GM12878 (cell line): ENCODE measurements around the gene SPEM2. TPM values are rescaled to one million over a fixed set of nuclear protein-coding genes. Genes with fewer than 3 reads are reported as not detected.

Experiments used
- ATAC-seq: fragments of 200-7000 bp; cut with Tn5 transposase; 3 replicates; pipeline ENCODE4 v1.9.1; 2020; ENCODE audit warnings: mild to moderate bottlenecking, moderate library complexity
- BruUV-seq: library from RNA; stranded (reverse); fragments of 400-500 nt; replicated peaks from 2 replicates; lab custom pipeline; 2021; lab: Mats Ljungman, UMichigan
- CTCF ChIA-PET: fragments of 300-600 bp; sonication (Branson Sonifier 250); formaldehyde crosslinking; extraction: SDS; loops from one replicate; lab custom pipeline; 2021; ENCODE audit warnings: inconsistent platforms; lab: Yijun Ruan, JAX
- POLR2A ChIA-PET: fragments of 350-600 bp; formaldehyde crosslinking; extraction: SDS; loops from one replicate; lab custom pipeline; 2021; ENCODE audit warnings: inconsistent platforms; lab: Charles Lee
- RAD21 ChIA-PET: fragments of 300-600 bp; sonication (Branson Sonifier 250); formaldehyde crosslinking; loops from one replicate; lab custom pipeline; 2023; ENCODE audit warnings: antibody characterized with exemption; ENCODE audit not compliant: unreplicated experiment; lab: Charles Lee
- SMC1A ChIA-PET: fragments of 300-600 bp; sonication (Branson Sonifier 250); formaldehyde crosslinking; loops from one replicate; lab custom pipeline; 2023; ENCODE audit not compliant: unreplicated experiment, uncharacterized antibody; lab: Charles Lee
- DNase-seq: peaks from one replicate; pipeline ENCODE4 v3.0.0-alpha.2; 2011; ENCODE audit warnings: low read depth, low spot score
- FAIRE-seq: peaks from 3 replicates; lab custom pipeline; 2011; peaks lifted over from hg19 to GRCh38; lab: Jason Lieb, UNC
- H2AFZ ChIP-seq: 2 replicates; pipeline ENCODE4 v1.6.0; 2011; ENCODE audit warnings: low read depth, low read length, control low read depth; ENCODE audit not compliant: control insufficient read depth
- H3K27ac ChIP-seq: 2 replicates; pipeline ENCODE4 v1.5.1; 2011; ENCODE audit warnings: control low read depth; ENCODE audit not compliant: control insufficient read depth, insufficient read depth
- H3K27me3 ChIP-seq, 2 experiments: replicated peaks in 1 of 2; 2 replicates each; pipeline versions ENCODE4 v1.6.0 to v1.6.1; 2011; ENCODE audit warnings: low read length in 1 of 2; ENCODE audit not compliant: control insufficient read depth in 2 of 2, insufficient read depth in 2 of 2
- H3K36me3 ChIP-seq, 2 experiments: 2 replicates each; pipeline ENCODE4 v1.5.1; 2011; ENCODE audit warnings: low read length in 1 of 2; ENCODE audit not compliant: control insufficient read depth in 2 of 2, insufficient read depth in 2 of 2
- H3K4me1 ChIP-seq: 2 replicates; pipeline ENCODE4 v1.6.1; 2011; ENCODE audit warnings: mild to moderate bottlenecking, low read length, moderate library complexity, mixed read lengths; ENCODE audit not compliant: control insufficient read depth, insufficient read depth
- H3K4me2 ChIP-seq: 2 replicates; pipeline ENCODE4 v1.6.0; 2011; ENCODE audit warnings: control low read depth; ENCODE audit not compliant: control insufficient read depth, insufficient read depth
- H3K4me3 ChIP-seq: fragments of 200-600 bp; sonication (generic); 2 replicates; pipeline ENCODE4 v1.5.1; 2016
- H3K79me2 ChIP-seq: 2 replicates; pipeline ENCODE4 v1.6.0; 2011; ENCODE audit warnings: low read length; ENCODE audit not compliant: control insufficient read depth, insufficient read depth
- H3K9ac ChIP-seq: 2 replicates; pipeline ENCODE4 v1.8.0; 2011; ENCODE audit warnings: low read length, control low read depth, mixed read lengths; ENCODE audit not compliant: control insufficient read depth, insufficient read depth
- H3K9me3 ChIP-seq: replicated peaks from 3 replicates; pipeline ENCODE4 v1.5.1; 2011; ENCODE audit warnings: mild to moderate bottlenecking, low read length; ENCODE audit not compliant: control insufficient read depth, insufficient read depth
- H4K20me1 ChIP-seq: 2 replicates; pipeline ENCODE4 v1.6.0; 2011; ENCODE audit not compliant: control insufficient read depth, insufficient read depth
- CEBPB ChIP-seq, 2 experiments: fragments of 150-350 bp in 1 of 2; IDR thresholded peaks; 2 replicates each; pipeline ENCODE4 v1.6.1; 2012 to 2014; ENCODE audit warnings: low read depth in 2 of 2, low read length in 2 of 2, borderline replicate concordance in 1 of 2, inconsistent platforms in 1 of 2
- CHD1 ChIP-seq: IDR thresholded peaks from 2 replicates; pipeline ENCODE4 v1.6.1; 2012; ENCODE audit warnings: low read depth, low read length, improper control_type of control experiment
- EZH2 ChIP-seq: IDR thresholded peaks from 2 replicates; pipeline ENCODE4 v1.6.1; 2012; ENCODE audit warnings: low read depth, mild to moderate bottlenecking, control low read depth, inconsistent platforms, low read length, borderline replicate concordance; ENCODE audit not compliant: control insufficient read depth
- IRF4 ChIP-seq: IDR thresholded peaks from 2 replicates; pipeline ENCODE4 v1.6.1; 2011; ENCODE audit warnings: low read depth, low read length
- LARP7 ChIP-seq: fragments of 450-650 bp; IDR thresholded peaks from 2 replicates; pipeline ENCODE4 v1.6.1; 2017; ENCODE audit warnings: mild to moderate bottlenecking
- NFXL1 ChIP-seq: fragments of 450-650 bp; IDR thresholded peaks from 2 replicates; pipeline ENCODE4 v1.6.1; 2017; ENCODE audit warnings: antibody characterized with exemption, mild to moderate bottlenecking, borderline replicate concordance
- NR2C1 ChIP-seq: fragments of 450-650 bp; IDR thresholded peaks from 2 replicates; pipeline ENCODE4 v1.6.1; 2017; ENCODE audit warnings: antibody characterized with exemption, mild to moderate bottlenecking, moderate library complexity
- RFX5 ChIP-seq: IDR thresholded peaks from 2 replicates; pipeline ENCODE4 v1.6.1; 2011; ENCODE audit warnings: low read depth, low read length, improper control_type of control experiment
- ZNF622 ChIP-seq: fragments of 450-650 bp; IDR thresholded peaks from 2 replicates; pipeline ENCODE4 v1.6.1; 2017; ENCODE audit warnings: mild to moderate bottlenecking, inconsistent platforms
- WGBS: methylation state at CpG from one replicate; pipeline ENCODE4 v1.1.6; 2016; ENCODE audit warnings: low lambda C conversion rate; ENCODE audit not compliant: insufficient replicate concordance, insufficient coverage; ENCODE audit errors: missing lambda C conversion rate; 5-methylcytosine and 5-hydroxymethylcytosine counted together
- in situ Hi-C: fragments of 300-500 bp; cut with MboI; formaldehyde crosslinking; loops from 9 replicates; pipeline ENCODE4 v1.14.3; 2018; ENCODE audit warnings: mixed read lengths
- intact Hi-C: fragments of 100-400 bp; cut with micrococcal nuclease; formaldehyde crosslinking; loops from one replicate; pipeline ENCODE4 v1.14.2; 2022; ENCODE audit not compliant: unreplicated experiment
- polyA plus RNA-seq, 11 experiments: library from polyadenylated mRNA; depleted of rRNA in 4 of 11; unstranded in 6 of 11; stranded (reverse) in 5 of 11; fragments of >200 nt; fragmentation: Nextera tagmentation in 4 of 11; fragmentation: Illumina TruSeq in 1 of 11; extraction: Ambion mirVana in 4 of 11; extraction: Trizol in 1 of 11; gene quantifications; 1 replicate in 1 of 11; 2 replicates in 10 of 11; pipeline versions ENCODE4 v1.2.1 to v1.2.3, GENCODE V29; 2011 to 2016; ENCODE audit warnings: inconsistent platforms in 2 of 11, missing spikeins in 2 of 11, low read depth in 1 of 11
- total RNA-seq, 4 experiments: library from RNA; depleted of rRNA in 3 of 4; stranded (reverse); fragments of >200 nt in 3 of 4; fragmentation: Illumina TruSeq in 1 of 4; extraction: Trizol in 1 of 4; gene quantifications; 2 replicates each; pipeline versions ENCODE4 v1.2.1 to v1.2.3, GENCODE V29; 2013 to 2021
- TF ChIP-seq, protein P1 (sequence below): fragments of 450-650 bp; conservative IDR thresholded peaks from 2 replicates; pipeline ENCODE4 v1.6.1; 2017; ENCODE audit warnings: mild to moderate bottlenecking, moderate library complexity
- TF ChIP-seq, protein P2 (sequence below): fragments of 450-650 bp; IDR thresholded peaks from 2 replicates; pipeline ENCODE4 v1.6.1; 2017; ENCODE audit warnings: borderline replicate concordance
- TF ChIP-seq, protein P3 (sequence below): IDR thresholded peaks from 2 replicates; pipeline ENCODE4 v1.6.1; 2012; ENCODE audit warnings: low read depth, low read length, improper control_type of control experiment

The SPEM2 gene
- total and polyA plus RNA-seq, 10 of the 15 experiments (the other 5 are each of a cell fraction or from before 2014, with no cell fraction given): not detected

DNA sequence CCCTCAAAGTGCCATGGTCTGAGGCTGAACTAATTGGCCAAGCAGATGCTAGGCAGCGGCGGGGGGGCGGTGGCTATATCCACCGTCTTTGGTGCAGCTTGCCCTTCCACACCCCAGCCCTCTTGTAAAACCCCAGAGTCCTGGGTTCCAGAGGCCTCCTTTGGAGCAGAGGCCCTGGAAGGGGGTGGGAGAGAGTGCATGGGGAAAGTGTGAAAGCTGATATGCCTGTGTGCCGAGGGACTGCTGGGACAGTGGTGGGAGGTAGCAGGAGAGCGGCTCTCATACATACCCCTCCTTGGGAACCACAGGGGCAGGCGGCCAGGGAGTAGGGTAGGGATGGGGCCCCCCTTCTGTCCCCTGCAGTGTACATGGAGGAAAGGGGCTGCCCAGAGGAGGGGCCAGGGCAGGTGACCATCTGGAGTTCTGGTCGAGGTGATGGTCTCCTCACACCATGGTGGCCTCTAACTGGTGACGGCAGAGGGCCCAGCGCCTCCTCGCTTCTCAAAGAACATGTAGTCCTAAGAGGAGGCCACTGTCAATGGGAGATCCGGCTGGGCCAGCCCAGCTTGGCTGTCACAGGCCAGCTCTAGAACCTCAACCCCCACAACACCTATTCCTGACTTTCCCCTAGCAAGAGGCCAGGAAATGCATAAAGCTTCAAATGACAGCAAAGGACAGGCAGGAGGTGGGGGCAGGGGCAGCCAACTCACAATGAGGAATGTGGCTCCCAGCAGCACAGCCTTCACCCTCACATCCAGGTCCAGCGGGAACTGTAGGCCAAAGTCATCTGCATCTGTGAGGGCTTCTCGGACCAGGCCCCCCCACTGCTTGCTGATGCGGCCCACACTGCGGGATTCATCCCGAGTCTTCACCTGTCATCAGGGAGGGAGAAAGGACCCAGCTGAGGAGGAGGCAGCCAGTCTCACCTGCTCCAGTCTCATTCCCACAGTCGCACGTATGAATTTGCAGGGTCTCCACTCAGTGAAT is 35.2 kb upstream of the SPEM2 start:
- H3K9me3 ChIP-seq: no peaks in the 10 kb centered on the region
- H3K4me2 ChIP-seq: no peak overlapping the region
- no peak overlapping the region for H3K4me3 ChIP-seq
- intact Hi-C loops (no loop called here), in situ Hi-C loops (no loop called here)
- H4K20me1 ChIP-seq: no peaks in the 10 kb centered on the region
- ChIA-PET SMC1A (no interaction called here), CTCF (no interaction called here), RAD21 (no interaction called here), POLR2A (no interaction called here)
- no peak for DNase-seq
- WGBS: 86% methylated on average over 19 of the region's 19 CpGs
- H3K36me3 ChIP-seq: no peaks in the 10 kb centered on the region
- TSS peak; percentile 52 for BruUV-seq
- TF ChIP-seq, protein P1, sequence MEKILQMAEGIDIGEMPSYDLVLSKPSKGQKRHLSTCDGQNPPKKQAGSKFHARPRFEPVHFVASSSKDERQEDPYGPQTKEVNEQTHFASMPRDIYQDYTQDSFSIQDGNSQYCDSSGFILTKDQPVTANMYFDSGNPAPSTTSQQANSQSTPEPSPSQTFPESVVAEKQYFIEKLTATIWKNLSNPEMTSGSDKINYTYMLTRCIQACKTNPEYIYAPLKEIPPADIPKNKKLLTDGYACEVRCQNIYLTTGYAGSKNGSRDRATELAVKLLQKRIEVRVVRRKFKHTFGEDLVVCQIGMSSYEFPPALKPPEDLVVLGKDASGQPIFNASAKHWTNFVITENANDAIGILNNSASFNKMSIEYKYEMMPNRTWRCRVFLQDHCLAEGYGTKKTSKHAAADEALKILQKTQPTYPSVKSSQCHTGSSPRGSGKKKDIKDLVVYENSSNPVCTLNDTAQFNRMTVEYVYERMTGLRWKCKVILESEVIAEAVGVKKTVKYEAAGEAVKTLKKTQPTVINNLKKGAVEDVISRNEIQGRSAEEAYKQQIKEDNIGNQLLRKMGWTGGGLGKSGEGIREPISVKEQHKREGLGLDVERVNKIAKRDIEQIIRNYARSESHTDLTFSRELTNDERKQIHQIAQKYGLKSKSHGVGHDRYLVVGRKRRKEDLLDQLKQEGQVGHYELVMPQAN: no peak
- peaks cover 2% of the 10 kb centered on the region for H3K79me2 ChIP-seq
- FAIRE-seq: no peak
- no peak overlapping the region for H2AFZ ChIP-seq
- ATAC-seq: no peak
- H3K27me3 ChIP-seq: no peaks in the 10 kb centered on the region
- H3K27ac ChIP-seq: no peak overlapping the region
- H3K4me1 ChIP-seq: no peaks in the 10 kb centered on the region
- H3K9ac ChIP-seq: no peak overlapping the region

DNA sequence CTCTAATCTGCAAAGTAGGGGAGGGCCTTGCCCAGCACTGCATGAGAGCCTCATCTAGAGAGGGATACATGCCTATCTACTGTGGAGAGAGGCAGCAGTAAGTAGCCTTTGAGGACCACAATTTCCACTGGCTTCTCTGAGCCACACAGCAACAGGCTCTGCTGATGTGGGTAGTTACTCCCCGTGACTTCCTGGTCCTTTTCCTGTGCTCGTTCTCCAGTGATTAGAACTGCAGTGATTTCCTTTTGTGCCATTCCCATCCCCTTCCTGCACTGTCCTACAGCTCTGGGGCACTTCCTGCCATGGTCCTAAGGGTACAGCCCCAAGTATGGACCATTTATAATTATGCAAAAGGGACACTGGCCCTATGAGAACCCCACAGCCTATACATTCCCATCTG is 34.1 kb upstream of the SPEM2 start:
- ATAC-seq (no peak), FAIRE-seq (no peak), DNase-seq (no peak)
- H3K79me2 ChIP-seq: peaks cover 2% of the 10 kb centered on the region
- no peaks in the 10 kb centered on the region for H3K9me3 ChIP-seq
- in situ Hi-C loops (no loop called here), intact Hi-C loops (no loop called here)
- H3K36me3 ChIP-seq: no peaks in the 10 kb centered on the region
- H3K4me3 ChIP-seq: no peak overlapping the region
- no peaks in the 10 kb centered on the region for H3K4me1 ChIP-seq
- SMC1A ChIA-PET: no interaction called here
- no TSS peak for BruUV-seq
- no peaks in the 10 kb centered on the region for H4K20me1 ChIP-seq
- no peak overlapping the region for H3K9ac ChIP-seq
- H2AFZ ChIP-seq: no peak overlapping the region
- RAD21 ChIA-PET: no interaction called here
- no peaks in the 10 kb centered on the region for H3K27me3 ChIP-seq
- H3K4me2 ChIP-seq: no peak overlapping the region
- POLR2A ChIA-PET: no interaction called here
- 87% methylated on average over 2 of the region's 2 CpGs for WGBS
- CTCF ChIA-PET: no interaction called here
- no peak overlapping the region for H3K27ac ChIP-seq
- no peak for TF ChIP-seq NR2C1
- TF ChIP-seq IRF4: no peak
- TF ChIP-seq, protein P2, sequence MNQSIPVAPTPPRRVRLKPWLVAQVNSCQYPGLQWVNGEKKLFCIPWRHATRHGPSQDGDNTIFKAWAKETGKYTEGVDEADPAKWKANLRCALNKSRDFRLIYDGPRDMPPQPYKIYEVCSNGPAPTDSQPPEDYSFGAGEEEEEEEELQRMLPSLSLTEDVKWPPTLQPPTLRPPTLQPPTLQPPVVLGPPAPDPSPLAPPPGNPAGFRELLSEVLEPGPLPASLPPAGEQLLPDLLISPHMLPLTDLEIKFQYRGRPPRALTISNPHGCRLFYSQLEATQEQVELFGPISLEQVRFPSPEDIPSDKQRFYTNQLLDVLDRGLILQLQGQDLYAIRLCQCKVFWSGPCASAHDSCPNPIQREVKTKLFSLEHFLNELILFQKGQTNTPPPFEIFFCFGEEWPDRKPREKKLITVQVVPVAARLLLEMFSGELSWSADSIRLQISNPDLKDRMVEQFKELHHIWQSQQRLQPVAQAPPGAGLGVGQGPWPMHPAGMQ: no peak
- no peak for TF ChIP-seq CEBPB (IDR thresholded peaks at IDR 0.05; ENCODE audit: borderline replicate concordance in 1 of 2, low read depth in 2 of 2, low read length in 2 of 2)
- no peak for TF ChIP-seq EZH2
- no peak for TF ChIP-seq RFX5
- TF ChIP-seq, protein P3, sequence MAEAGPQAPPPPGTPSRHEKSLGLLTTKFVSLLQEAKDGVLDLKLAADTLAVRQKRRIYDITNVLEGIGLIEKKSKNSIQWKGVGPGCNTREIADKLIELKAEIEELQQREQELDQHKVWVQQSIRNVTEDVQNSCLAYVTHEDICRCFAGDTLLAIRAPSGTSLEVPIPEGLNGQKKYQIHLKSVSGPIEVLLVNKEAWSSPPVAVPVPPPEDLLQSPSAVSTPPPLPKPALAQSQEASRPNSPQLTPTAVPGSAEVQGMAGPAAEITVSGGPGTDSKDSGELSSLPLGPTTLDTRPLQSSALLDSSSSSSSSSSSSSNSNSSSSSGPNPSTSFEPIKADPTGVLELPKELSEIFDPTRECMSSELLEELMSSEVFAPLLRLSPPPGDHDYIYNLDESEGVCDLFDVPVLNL: no peak
- no peak for TF ChIP-seq NFXL1
- TF ChIP-seq ZNF622: no peak
- TF ChIP-seq LARP7: no peak
- no peak for TF ChIP-seq CHD1
